Stimulated activated CD4-positive, alpha-beta T cell treated with anti-CD3 and anti-CD28 coated beads, Interleukin-15, amount 100 ng/mL, for 48 hours (primary cell): Measurements from ENCODE around the gene TFEB.

ENCODE experiments used
- DNase-seq, 2 donors: peaks; one replicate each; pipeline ENCODE4 v3.0.0-alpha.2; 2020; ENCODE audit warnings: low read depth in 2 of 2

Gene TFEB

GRCh38 chr6:41706876-41707564 is 28.4 kb downstream of the TFEB start:
- DNase-seq = no peak

GRCh38 chr6:41705996-41706835 is 29.2 kb downstream of the TFEB start:
- DNase-seq = peak; percentile 66 to 76

GRCh38 chr6:41705311-41705995 is 30.0 kb downstream of the TFEB start:
- DNase-seq = no peak

GRCh38 chr6:41704656-41705310 is 30.6 kb downstream of the TFEB start:
- DNase-seq = no peak

DNA sequence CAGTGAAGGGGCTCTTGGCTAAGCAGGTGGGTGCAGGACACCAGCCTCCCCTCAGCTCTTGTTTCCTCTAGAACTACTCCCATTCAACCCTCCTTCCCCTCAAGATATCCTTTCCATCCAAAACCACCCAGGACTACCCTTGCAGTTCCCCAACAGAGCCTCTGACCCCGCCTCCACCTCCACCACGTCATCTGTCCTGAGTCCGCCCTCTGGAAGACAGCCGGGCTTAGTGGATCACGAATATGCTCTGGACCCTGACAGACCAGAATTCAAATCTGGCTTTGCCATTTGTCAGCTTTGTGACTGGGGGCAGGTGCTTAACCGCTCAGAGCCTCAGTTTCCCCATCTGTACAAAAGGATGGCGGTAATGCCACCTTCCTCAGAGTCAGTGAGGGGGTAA is 31.4 kb downstream of the TFEB start:
- no peak for DNase-seq

DNA sequence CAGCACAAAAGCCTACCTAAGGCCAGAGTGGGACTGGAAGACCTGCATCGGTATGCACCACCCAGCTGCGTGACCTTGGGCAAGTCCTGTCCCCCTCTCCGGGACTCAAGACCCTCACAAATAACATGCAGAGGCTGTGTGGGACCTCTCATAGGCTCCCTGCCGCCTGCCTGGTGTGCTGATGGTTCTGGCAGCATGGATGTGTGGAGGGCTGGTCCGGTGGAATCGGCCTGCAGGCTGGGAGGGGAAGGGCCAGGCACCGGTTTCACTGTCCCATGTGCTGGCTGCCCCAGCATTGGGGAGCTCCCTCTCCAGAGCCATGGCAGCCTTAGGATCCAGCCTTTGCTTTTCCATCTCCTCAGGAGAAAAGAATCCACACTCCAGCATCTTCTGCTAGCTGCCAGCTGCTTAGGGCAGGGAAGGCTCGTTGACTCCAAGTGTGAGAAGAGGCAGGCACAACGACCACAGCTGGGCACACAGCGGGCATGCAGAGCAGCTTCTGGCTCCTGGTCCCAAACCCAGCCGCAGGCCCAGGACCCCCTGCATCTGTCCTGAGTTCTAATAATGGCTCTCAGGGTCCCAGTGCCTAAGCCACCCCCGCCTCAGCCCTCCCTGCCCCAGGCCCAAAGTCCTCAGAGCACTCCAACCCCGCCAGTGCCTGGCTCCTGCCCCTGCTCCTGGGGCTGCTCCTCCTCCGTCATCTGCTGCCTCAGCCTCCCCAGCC is 32.5 kb downstream of the TFEB start:
- DNase-seq = no peak

DNA sequence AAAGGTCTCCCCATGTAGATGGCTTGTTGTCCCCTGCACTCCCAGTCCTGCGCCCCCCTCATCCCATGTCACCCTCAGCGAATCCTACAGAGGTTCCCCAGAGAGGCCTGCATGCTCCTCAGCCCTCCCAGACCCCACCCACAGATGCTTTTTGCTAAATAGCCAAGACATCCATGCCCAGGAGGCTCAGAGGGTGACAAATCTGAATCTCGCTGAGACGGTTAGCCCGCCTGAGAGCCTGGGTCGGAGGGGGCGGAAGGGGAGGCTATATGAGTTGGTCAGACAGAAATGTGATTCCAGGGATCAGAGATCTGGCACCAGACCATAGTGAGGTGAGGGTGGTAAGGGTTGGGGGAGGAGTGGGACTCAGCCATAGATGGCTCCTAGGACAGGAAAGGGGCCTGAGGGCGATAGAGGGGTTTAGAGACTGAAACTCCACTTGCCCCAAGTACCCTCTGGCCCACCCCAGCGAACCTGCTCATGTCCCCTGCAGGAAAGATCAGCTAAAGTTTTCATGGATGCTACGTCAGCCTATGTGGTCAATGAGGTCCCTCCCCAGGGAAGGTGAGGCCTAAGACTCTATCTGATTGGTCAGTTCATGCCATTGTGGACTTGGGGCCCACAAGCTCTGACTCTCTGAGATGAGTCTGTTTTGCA is 33.2 kb downstream of the TFEB start:
- no peak for DNase-seq

GRCh38 chr6:41700463-41701347 is 34.7 kb downstream of the TFEB start:
- no peak for DNase-seq

- no peak for DNase-seq
Measured at GRCh38 chr6:41699063-41699462, 36.3 kb downstream of the TFEB start.

- DNase-seq = no peak
Measured at GRCh38 chr6:41697861-41698781, 37.3 kb downstream of the TFEB start.

- no peak for DNase-seq
Measured at GRCh38 chr6:41696788-41697187, 38.6 kb downstream of the TFEB start.

DNA sequence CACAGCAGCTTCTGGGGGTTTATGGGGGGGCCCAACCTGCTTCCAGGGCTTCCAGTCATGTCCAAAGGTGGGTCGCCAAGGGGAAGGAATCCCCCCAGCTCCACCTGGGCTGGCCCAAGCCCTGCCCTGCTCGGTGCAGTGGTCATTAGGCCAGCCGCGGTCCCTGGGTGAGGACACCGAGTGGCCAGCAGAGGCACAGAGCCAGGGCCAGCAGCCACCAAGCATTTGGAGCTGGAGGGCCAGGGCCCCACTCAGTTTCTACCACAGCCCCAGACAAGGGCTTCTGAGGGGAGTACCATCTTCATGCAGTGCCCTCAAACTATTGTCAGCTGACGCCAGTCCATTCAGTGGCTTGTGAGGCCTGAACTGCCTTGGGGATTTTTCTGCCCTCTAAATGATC is 39.6 kb downstream of the TFEB start:
- DNase-seq = no peak

GRCh38 chr6:41694815-41695526 is 40.4 kb downstream of the TFEB start:
- no peak for DNase-seq

DNA sequence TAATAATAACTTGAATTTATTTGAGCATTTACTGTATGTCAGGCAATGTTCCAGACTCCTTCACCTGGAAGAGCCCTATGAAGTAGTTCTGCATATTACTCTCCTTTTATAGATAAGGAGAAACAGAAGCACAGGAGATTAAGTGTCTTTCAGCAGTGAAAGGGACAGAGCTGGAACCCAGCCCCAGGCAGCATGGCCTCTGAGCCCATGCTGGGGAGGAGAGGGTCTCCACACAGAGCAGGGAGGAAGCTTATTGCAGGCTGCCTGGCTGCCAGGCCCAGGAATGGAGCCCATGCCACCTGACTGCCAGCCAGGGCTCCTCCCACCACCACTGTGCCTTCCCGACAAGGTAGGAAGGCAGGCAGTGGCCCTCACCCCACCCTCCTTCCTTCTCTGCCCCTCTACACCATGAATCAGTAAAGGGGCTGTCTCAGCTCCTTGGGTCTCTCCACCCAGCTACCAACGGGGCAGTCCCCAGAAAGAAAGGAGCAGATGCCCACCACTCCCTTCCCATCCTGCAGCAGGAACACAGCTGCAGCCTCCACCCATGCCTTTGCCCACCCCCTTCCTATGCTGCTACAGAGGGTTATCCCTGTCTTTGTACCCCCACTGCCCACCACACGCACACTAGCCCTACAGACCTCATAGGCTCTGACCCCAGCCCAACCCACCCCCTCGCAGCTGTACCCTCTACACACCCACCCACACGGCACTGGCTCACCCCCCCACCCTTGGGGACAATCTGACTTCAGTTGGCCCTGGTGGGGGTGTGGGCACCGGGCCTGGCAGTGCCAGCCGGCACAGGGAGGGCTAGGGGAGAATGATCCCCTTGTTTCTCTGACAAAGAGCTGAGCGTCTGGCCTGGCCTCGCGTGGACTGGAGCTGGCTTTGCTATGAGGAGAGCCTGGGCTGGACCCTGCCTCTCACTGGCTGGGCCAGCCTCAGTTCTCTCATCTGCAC is 41.8 kb downstream of the TFEB start:
- DNase-seq = no peak

- DNase-seq = no peak
Measured at GRCh38 chr6:41692730-41693129, 42.7 kb downstream of the TFEB start.

DNA sequence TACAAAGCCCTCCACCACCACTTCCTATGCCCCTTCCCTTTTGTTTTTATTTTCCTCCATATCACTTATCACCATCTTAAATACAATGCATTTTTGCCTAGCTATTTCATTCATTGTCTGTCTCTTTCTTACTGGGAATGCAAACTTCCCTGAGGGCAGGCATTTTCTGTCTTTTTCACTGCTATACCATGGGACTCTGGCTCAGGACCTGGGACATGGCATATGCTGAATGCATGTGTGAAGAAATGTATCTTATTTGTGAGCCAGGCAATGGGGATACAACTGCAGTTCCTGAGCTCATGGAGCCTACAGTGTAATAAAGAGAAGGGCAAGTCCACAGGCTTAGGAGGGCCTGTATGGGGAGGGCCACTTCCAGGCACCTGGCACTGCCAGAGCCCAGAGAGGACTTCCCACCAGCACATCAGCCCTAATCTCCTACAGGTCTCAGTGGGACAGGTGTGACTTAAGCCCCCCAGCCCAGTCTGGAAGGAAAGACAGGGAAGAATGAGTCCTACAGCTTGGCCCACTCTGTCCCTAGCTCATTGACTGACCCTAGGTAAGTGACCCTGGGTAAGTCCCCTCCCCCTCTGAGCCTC is 43.2 kb downstream of the TFEB start:
- no peak for DNase-seq
